MM.1S (cell line): ENCODE measurements around the gene LIPK.

ENCODE experiments used
- DNase-seq: peaks from one replicate; pipeline ENCODE4 v3.0.0-alpha.2; 2015
- H2AFZ ChIP-seq: fragments of 300-600 bp; sonication (generic); 2 replicates; pipeline ENCODE4 v1.6.0; 2016; ENCODE audit warnings: antibody characterized with exemption, low read length
- H3F3A ChIP-seq: fragments of 300-600 bp; sonication (generic); 2 replicates; pipeline ENCODE4 v1.6.1; 2016; ENCODE audit warnings: mild to moderate bottlenecking, antibody characterized with exemption, low read length, moderate library complexity, mixed read lengths; ENCODE audit not compliant: insufficient read depth
- H3K27ac ChIP-seq: fragments of 300-600 bp; sonication (generic); 2 replicates; pipeline ENCODE4 v1.5.1; 2016; ENCODE audit warnings: mild to moderate bottlenecking, low read length
- H3K27me3 ChIP-seq: fragments of 300-600 bp; sonication (generic); replicated peaks from 2 replicates; pipeline ENCODE4 v1.6.0; 2016; ENCODE audit warnings: low read length; ENCODE audit not compliant: insufficient read depth
- H3K36me3 ChIP-seq: fragments of 300-600 bp; sonication (generic); replicated peaks from 2 replicates; pipeline ENCODE4 v1.6.1; 2016; ENCODE audit warnings: mild to moderate bottlenecking, low read length, mixed read lengths; ENCODE audit not compliant: insufficient read depth
- H3K4me1 ChIP-seq: fragments of 300-600 bp; sonication (generic); 2 replicates; pipeline ENCODE4 v1.6.1; 2016; ENCODE audit warnings: low read length, mixed read lengths
- H3K4me2 ChIP-seq: fragments of 300-600 bp; sonication (generic); 2 replicates; pipeline ENCODE4 v1.6.0; 2016; ENCODE audit warnings: low read depth, low read length
- H3K4me3 ChIP-seq: fragments of 300-600 bp; sonication (generic); 2 replicates; pipeline ENCODE4 v1.5.1; 2016; ENCODE audit warnings: low read length, mixed read lengths
- H3K79me2 ChIP-seq: fragments of 300-600 bp; sonication (generic); 2 replicates; pipeline ENCODE4 v1.6.1; 2016; ENCODE audit warnings: mixed run types, low read length, mixed read lengths
- H3K9ac ChIP-seq: fragments of 300-600 bp; sonication (generic); 2 replicates; pipeline ENCODE4 v1.6.1; 2016; ENCODE audit warnings: low read length, mixed read lengths
- H3K9me2 ChIP-seq: fragments of 300-600 bp; sonication (generic); replicated peaks from 2 replicates; pipeline ENCODE4 v1.6.1; 2016; ENCODE audit warnings: mild to moderate bottlenecking, low read length, mixed read lengths; ENCODE audit not compliant: insufficient read depth
- H3K9me3 ChIP-seq: fragments of 300-600 bp; sonication (generic); replicated peaks from 2 replicates; pipeline ENCODE4 v1.6.1; 2016; ENCODE audit warnings: mild to moderate bottlenecking, low read length, mixed read lengths; ENCODE audit not compliant: insufficient read depth
- H4K20me1 ChIP-seq: fragments of 300-600 bp; sonication (generic); 2 replicates; pipeline ENCODE4 v1.6.1; 2016; ENCODE audit warnings: mild to moderate bottlenecking, low read length, moderate library complexity, mixed read lengths; ENCODE audit not compliant: insufficient read depth
- EZH2 ChIP-seq: fragments of 300-600 bp; sonication (generic); optimal IDR thresholded peaks from 2 replicates; pipeline ENCODE3; 2017; ENCODE audit warnings: low read depth, mild to moderate bottlenecking, antibody characterized with exemption, low read length, mixed read lengths
- EZH2phosphoT487 ChIP-seq: fragments of 300-600 bp; sonication (generic); IDR thresholded peaks from 2 replicates; pipeline ENCODE4 v1.6.1; 2018; ENCODE audit warnings: antibody characterized with exemption, low read length
- TF ChIP-seq, protein P1 (sequence below): fragments of 300-600 bp; sonication (generic); IDR thresholded peaks from 2 replicates; pipeline ENCODE4 v1.5.1; 2016; ENCODE audit warnings: antibody characterized with exemption, low read length, mixed read lengths

The LIPK gene

DNA sequence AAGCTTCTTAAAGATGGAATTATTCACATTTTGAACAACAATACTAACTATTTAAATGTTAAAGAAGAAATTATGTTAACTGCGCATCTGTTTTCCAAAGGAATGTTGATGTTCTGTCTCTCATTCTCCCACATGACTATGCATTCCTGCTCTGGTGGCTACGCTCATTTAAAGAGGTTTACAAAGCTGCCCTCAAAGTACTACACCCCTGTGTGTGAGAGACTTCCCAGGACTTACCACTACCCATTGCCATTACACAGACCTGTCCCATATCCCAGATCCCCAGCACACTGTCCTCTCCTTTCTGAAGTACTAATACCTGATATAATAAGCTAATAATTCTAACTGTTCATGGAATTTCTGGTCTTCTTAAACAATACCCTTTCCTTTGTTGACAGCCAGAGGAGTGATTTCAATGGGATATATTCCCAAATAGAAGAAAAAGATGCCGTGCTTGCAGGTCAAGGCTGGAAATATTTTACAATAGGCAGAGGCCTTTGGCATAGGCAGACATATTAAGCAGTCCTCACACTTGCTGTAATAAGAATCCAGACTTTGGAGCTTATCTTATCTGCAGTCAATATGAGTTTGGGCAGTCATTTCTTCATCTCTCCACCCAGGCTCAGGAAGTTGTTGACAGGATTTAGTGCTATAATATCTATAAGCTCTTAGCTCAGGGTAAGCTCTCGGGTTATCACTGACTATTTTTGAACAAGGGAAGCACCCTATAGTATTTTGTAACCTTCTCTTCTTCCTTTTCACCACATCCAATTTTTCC is 29.6 kb upstream of the LIPK start:
- no peaks in the 10 kb centered on the region for H3K9me3 ChIP-seq
- TF ChIP-seq, protein P1, sequence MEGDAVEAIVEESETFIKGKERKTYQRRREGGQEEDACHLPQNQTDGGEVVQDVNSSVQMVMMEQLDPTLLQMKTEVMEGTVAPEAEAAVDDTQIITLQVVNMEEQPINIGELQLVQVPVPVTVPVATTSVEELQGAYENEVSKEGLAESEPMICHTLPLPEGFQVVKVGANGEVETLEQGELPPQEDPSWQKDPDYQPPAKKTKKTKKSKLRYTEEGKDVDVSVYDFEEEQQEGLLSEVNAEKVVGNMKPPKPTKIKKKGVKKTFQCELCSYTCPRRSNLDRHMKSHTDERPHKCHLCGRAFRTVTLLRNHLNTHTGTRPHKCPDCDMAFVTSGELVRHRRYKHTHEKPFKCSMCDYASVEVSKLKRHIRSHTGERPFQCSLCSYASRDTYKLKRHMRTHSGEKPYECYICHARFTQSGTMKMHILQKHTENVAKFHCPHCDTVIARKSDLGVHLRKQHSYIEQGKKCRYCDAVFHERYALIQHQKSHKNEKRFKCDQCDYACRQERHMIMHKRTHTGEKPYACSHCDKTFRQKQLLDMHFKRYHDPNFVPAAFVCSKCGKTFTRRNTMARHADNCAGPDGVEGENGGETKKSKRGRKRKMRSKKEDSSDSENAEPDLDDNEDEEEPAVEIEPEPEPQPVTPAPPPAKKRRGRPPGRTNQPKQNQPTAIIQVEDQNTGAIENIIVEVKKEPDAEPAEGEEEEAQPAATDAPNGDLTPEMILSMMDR: no peak
- TF ChIP-seq EZH2phosphoT487 (no peak), EZH2 (no peak)
- no peaks in the 10 kb centered on the region for H3F3A ChIP-seq
- H3K4me2 ChIP-seq: no peak overlapping the region
- H3K9me2 ChIP-seq: no peaks in the 10 kb centered on the region
- DNase-seq: no peak
- H3K27ac ChIP-seq: no peak overlapping the region
- no peaks in the 10 kb centered on the region for H3K79me2 ChIP-seq
- no peak overlapping the region for H3K9ac ChIP-seq
- no peaks in the 10 kb centered on the region for H3K27me3 ChIP-seq
- no peaks in the 10 kb centered on the region for H3K36me3 ChIP-seq
- no peaks in the 10 kb centered on the region for H4K20me1 ChIP-seq
- no peak overlapping the region for H2AFZ ChIP-seq
- H3K4me3 ChIP-seq: no peak overlapping the region
- no peaks in the 10 kb centered on the region for H3K4me1 ChIP-seq

DNA sequence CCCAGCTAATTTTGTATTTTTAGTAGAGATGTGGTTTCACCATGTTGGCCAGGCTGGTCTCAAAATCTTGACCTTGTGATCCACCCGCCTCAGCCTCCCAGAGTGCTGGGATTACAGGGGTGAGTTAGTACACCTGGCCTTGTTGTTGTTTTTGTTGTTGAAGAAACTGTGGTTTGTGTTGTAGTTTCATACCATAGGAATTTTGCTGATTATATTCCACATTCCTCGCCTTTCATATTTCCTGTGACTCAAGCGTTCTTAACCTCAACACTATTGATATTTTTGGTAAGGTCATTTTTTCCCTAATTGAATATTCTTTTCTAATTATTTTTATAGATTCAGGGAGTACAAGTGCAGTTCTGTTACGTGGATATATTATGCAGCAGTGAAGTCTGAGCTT is 25.1 kb upstream of the LIPK start:
- H2AFZ ChIP-seq: no peak overlapping the region
- TF ChIP-seq EZH2phosphoT487 (no peak), EZH2 (no peak)
- TF ChIP-seq, protein P1: no peak
- no peak overlapping the region for H3K4me3 ChIP-seq

DNA sequence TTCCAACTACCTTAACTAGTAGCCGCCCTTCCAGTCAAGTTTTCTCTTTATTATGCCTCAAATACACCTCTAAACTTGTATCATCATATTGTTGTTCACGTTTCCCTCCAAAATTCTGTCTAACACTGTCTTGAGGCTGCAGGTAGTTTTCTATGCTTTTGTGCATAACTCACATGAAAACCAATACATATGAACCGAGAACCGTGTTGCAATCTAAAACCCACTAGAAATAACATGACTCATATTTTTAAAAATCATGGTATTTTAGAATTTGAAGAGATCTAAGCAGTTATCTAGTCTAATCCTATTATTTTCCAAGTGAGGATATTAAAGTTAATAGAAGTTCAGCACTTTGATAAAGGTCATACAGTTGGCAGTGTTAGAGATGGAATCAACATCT is 23.6 kb upstream of the LIPK start:
- H4K20me1 ChIP-seq: no peaks in the 10 kb centered on the region
- no peaks in the 10 kb centered on the region for H3K9me2 ChIP-seq
- no peaks in the 10 kb centered on the region for H3K4me1 ChIP-seq
- H3K9ac ChIP-seq: no peak overlapping the region
- DNase-seq: no peak
- H3K27ac ChIP-seq: no peak overlapping the region
- TF ChIP-seq, protein P1: no peak
- no peak for TF ChIP-seq EZH2phosphoT487
- TF ChIP-seq EZH2: no peak
- H3F3A ChIP-seq: no peaks in the 10 kb centered on the region
- H3K4me2 ChIP-seq: no peak overlapping the region
- no peaks in the 10 kb centered on the region for H3K79me2 ChIP-seq
- H2AFZ ChIP-seq: no peak overlapping the region
- H3K4me3 ChIP-seq: no peak overlapping the region
- H3K9me3 ChIP-seq: no peaks in the 10 kb centered on the region
- no peaks in the 10 kb centered on the region for H3K27me3 ChIP-seq
- H3K36me3 ChIP-seq: no peaks in the 10 kb centered on the region

More for the DNA sequence above, 25.1 kb upstream of the LIPK start:
- H3F3A ChIP-seq: no peaks in the 10 kb centered on the region
- H3K27me3 ChIP-seq: no peaks in the 10 kb centered on the region
- H3K4me2 ChIP-seq: no peak overlapping the region
- no peaks in the 10 kb centered on the region for H3K79me2 ChIP-seq
- H3K27ac ChIP-seq: no peak overlapping the region
- H3K9me2 ChIP-seq: no peaks in the 10 kb centered on the region
- H3K4me1 ChIP-seq: no peaks in the 10 kb centered on the region
- H4K20me1 ChIP-seq: no peaks in the 10 kb centered on the region
- H3K36me3 ChIP-seq: no peaks in the 10 kb centered on the region
- H3K9ac ChIP-seq: no peak overlapping the region
- H3K9me3 ChIP-seq: no peaks in the 10 kb centered on the region
- no peak for DNase-seq
